HG03064 (cell line): ENCODE results near the gene MST1R.
"Not testable (repeated sequence)": the region's sequence is repeated elsewhere in the genome, so short reads cannot be mapped to it uniquely, and the experiment has no call there.

Source experiments
- ATAC-seq: cut with Tn5 transposase; IDR thresholded peaks from one replicate; pipeline ENCODE4 v1.9.1; 2021; ENCODE audit warnings: low read depth; ENCODE audit not compliant: unreplicated experiment

MST1R gene

DNA sequence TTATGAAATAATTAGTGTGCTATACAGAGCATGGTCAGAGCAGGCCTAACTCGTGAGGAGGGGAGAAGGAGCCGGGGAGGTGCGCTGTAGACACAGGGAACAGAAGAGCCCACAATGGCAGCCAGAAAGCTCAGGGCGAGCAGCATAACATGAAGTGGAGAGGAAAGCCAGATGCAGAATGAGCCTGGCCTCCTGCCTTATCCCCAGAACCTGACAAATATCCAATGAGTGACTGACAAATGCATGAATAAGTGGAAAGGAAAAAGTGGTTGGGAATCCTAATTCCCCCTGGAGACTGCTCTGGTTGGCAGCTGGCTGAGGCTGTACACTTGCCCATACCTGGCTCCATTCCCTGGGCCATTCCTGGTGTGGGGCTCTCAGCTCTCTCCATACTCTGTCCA, 9.2 kb upstream of the MST1R start:
- no peak for ATAC-seq

- no peak for ATAC-seq
Observed at GRCh38 chr3:49911611-49912010, 7.9 kb upstream of the MST1R start.

DNA sequence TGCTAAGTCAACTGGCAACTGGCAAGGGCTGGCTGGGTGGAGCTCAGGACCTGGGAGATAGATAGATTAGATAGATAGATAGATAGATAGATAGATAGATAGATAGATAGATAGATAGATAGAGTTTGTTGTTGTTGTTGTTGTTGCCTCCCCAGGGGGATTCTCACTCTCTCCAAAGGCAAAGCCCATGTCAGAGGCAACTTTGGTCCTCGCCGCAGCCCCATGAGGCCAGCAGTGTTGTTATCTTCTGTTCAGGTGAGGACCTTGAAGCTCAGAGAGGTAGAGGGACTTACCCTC, 7.4 kb upstream of the MST1R start:
- no peak for ATAC-seq

DNA sequence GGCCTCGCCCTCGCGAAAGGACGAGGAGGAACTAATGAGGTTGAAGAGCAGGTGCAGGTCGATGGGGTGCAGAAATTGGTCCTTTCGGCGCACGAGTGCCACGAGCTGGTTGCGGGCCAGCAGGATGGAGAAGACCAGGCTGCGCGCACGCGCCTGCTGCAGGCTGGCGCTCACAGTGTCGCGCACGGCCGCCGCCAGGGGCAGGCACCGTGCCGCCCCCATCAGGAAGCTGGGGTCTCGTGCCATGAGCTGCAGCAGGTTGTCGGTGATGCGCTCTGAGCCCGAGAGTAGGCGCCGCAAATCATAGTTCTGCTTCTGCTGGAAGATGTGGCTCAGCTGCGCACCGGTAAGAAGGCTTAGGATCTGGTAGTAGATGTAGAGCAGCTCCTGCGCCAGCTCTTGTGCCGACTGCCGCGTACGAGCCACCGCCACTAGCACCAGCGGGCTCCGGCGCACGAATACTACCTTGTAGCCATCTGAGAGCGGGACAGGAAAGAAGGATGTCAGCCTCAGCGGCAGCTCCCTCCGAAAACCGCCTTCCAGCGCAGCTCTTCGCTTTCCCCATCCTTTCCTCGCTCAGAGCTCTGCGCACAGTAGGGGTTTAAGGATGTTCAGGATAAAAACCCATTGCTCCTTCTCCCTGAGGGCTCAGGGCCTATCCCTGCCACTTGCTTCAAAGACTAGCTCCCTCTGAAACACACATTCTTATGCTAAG, 6.9 kb upstream of the MST1R start:
- ATAC-seq = no peak

GRCh38 chr3:49908373-49909199, 4.9 kb upstream of the MST1R start:
- no peak for ATAC-seq

GRCh38 chr3:49906073-49906743, 2.5 kb upstream of the MST1R start:
- ATAC-seq = no peak

DNA sequence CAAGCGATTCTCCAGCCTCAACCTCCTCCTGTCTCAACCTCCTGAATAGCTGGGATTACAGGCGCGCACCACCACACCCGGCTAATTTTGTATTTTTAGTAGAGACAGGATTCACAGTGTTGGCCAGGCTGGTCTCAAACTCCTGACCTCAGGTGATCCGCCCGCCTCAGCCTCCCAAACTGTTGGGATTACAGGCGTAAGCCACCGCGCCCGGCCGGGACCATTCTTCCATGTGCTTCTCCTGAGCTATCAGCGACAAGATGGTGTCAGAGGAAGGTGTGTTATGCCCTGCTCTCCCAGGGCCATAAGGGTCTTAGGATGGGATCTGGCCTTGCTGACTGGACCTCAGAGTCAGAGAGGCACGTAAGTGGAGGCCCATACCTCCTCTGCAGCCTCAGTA, 775 bp upstream of the MST1R start:
- ATAC-seq = not testable (repeated sequence)

GRCh38 chr3:49902511-49903345, 945 bp downstream of the MST1R start:
- no peak for ATAC-seq

DNA sequence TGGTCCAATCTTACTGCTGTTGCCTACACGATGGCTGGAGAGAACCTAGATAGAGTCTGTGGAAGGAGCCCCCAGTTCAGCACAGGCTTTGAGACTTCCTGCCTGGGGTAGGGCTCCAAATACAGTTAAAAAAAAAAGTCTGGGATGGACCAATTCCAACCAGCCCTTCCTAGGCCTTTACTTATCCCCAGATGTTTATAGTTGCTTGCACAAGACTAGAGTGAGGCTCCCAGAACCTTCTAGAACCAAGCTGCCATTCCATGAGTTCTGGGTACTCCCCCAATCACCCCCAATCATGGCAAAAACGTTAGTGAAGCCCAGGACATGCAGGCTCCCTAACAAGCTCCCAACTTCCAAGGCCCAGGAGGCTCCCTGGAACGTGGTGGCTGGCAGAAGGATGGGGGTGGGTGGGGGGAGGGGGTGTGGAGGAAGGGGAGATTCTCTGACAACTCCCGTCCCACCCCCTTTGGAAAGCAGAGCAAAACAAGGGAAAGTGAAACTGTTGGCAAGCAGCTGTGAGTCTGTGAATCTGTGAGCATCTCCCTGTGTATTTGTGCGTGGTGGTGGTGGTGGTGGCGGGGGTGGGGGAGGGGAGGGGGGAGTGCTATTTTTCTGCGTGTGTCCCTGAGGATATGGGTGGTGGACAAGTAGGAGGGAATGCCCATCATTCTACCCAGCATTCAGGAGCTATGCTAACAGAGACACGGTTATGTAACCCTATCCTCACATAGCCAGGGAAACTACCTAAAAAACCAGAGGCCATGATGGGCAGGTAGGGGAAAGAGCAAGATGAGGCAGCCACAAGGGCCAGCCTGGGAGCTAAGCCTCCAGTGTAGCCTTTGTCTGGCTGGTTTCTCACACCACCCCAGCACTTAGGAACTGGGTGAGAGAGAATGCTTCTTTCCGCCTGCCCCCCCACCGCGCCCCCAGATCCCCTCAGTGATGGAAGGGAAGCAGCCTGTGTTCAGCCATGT, 2.0 kb downstream of the MST1R start:
- ATAC-seq = no peak

DNA sequence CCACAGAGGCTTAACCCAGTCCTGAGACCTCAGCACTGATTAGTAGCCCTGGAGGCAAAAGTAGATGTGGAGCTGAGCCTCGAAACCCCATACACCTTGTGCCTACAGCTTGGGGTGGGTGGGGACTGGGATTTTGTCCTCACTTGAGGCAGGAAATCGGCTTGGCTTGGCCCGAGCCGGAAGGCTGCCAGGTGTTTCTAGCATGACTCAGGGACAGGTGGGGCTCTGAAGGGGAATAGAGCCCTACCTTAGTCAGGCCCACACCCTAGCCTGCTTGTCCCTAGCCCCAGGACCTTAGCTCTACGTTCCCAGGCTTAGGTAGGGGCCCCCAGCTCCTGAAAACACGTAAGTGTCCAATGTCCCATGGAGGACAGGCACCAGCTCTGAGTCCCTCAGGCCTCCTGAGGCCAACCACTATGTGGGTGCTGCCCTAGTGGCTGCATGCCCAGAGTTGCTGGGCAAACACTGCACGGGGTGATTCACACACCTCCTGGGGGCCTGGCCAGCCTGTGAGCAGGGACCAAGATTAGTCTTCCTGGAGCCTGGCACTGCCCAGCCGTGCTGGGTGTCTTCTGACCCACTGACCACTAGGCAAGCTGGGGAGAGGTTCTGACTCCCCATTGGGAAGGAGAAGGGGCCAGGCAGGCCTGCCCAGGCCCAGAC, 3.1 kb downstream of the MST1R start:
- no peak for ATAC-seq

DNA sequence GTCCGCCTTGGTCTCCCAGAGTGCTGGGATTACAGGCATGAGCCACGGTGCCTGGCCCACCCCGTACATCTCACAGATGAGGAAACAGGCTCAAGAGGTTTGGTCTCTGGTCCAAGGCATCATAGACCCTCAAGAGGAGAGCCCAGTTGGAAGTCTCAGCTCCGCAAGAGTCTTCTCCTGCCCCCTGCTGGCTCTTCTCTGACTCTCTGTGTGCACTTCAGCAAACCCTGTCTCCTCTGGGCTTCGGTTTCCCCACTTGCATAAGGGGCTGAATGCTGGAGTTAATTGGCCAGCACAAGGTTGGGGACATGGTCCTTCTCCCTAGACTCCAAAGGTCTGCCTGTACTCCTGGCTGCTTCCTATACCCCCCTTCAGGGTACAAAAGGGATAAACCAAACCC, 3.9 kb downstream of the MST1R start:
- no peak for ATAC-seq

GRCh38 chr3:49898991-49899390, 4.7 kb downstream of the MST1R start:
- ATAC-seq = no peak

GRCh38 chr3:49896345-49896744, 7.3 kb downstream of the MST1R start:
- ATAC-seq = no peak

- no peak for ATAC-seq
Observed at GRCh38 chr3:49895791-49896190, 7.9 kb downstream of the MST1R start.

GRCh38 chr3:49889296-49889695, 14.4 kb downstream of the MST1R start:
- no peak for ATAC-seq

DNA sequence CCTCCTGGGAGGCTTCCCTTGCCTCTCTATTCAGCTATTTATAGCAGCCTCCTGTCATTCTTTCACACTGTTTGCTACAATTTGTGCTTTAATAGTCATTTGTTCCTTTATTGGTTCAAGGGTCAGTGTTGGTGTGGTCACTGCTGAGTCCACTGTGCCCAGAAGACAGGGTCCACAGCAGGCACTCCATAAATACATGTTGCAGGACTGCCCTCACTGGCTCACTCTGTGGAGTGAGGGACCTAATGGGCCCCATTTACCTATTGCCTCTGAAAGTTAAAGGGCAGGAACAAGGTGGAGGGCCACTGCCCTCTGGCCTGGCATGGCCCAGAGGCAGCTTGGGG, 16.8 kb downstream of the MST1R start:
- no peak for ATAC-seq

DNA sequence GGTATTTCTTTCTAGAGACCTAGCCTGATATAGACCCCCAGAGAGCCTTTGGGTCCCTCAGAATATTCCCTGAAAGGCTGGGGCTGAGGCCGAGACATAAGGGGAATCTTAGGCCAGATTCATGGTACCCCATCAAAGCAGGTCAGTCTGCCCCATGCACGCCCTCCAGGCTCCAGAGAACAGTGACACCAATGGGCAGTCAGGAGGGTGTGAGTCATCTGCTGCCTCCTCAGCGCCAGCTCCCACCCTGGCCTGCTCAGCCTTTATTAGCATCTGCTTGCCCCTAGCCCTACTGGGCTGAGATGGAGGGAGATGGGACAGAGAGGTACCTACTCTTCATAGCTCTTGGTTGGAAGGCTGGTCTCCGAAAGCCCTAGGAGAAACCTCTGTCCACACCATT, 19.7 kb downstream of the MST1R start:
- no peak for ATAC-seq

- no peak for ATAC-seq
Observed at GRCh38 chr3:49882166-49882565, 21.5 kb downstream of the MST1R start.

GRCh38 chr3:49880581-49881315, 22.9 kb downstream of the MST1R start:
- no peak for ATAC-seq
